ENCODE results near the gene PTPRC.

Gene PTPRC

GRCh38 chr1:198793714-198794113 lies 154.9 kb downstream of the PTPRC start:
- H4K20me1 ChIP-seq (ENCODE audit: insufficient read depth): no peaks in the 10 kb centered on the region
- H3K4me1 ChIP-seq (ENCODE audit: low read depth, poor library complexity, severe bottlenecking): peaks cover 7% of the 10 kb centered on the region
- H2AFZ ChIP-seq (ENCODE audit: low read depth): no peak overlapping the region
- TF ChIP-seq CTCF (conservative IDR thresholded peaks at IDR 0.05; ENCODE audit: low read depth, low read length): no peak
- no peaks in the 10 kb centered on the region for H3K27me3 ChIP-seq (ENCODE audit: insufficient read depth, low read depth)
- H3K79me2 ChIP-seq (ENCODE audit: insufficient read depth, low read depth): no peaks in the 10 kb centered on the region
- H3K36me3 ChIP-seq (ENCODE audit: insufficient read depth): no peaks in the 10 kb centered on the region
- H3K4me2 ChIP-seq: no peak overlapping the region
- H3K4me3 ChIP-seq (IDR thresholded peaks at IDR 0.05; ENCODE audit: insufficient read depth, low read depth, low read length): no peak overlapping the region
- no peak overlapping the region for H3K9ac ChIP-seq
- H3K27ac ChIP-seq: no peak overlapping the region

GRCh38 chr1:198794498-198794897 lies 155.7 kb downstream of the PTPRC start:
- no peaks in the 10 kb centered on the region for H3K36me3 ChIP-seq (ENCODE audit: insufficient read depth)
- no peaks in the 10 kb centered on the region for H4K20me1 ChIP-seq (ENCODE audit: insufficient read depth)
- H3K4me3 ChIP-seq (IDR thresholded peaks at IDR 0.05; ENCODE audit: insufficient read depth, low read depth, low read length): no peak overlapping the region
- no peak overlapping the region for H2AFZ ChIP-seq (ENCODE audit: low read depth)
- H3K4me2 ChIP-seq: no peak overlapping the region
- no peaks in the 10 kb centered on the region for H3K27me3 ChIP-seq (ENCODE audit: insufficient read depth, low read depth)
- H3K79me2 ChIP-seq (ENCODE audit: insufficient read depth, low read depth): no peaks in the 10 kb centered on the region
- TF ChIP-seq CTCF (conservative IDR thresholded peaks at IDR 0.05; ENCODE audit: low read depth, low read length): no peak
- no peak overlapping the region for H3K27ac ChIP-seq
- no peak overlapping the region for H3K9ac ChIP-seq
- H3K4me1 ChIP-seq (ENCODE audit: low read depth, poor library complexity, severe bottlenecking): peaks cover 10% of the 10 kb centered on the region

GRCh38 chr1:198797656-198798055 lies 158.8 kb downstream of the PTPRC start:
- Histone ChIP-seq H2AFZ (ENCODE audit: low read depth) (no peak overlapping the region), H3K9ac (no peak overlapping the region), H3K79me2 (ENCODE audit: insufficient read depth, low read depth) (no peaks in the 10 kb centered on the region), H4K20me1 (ENCODE audit: insufficient read depth) (no peaks in the 10 kb centered on the region), H3K4me2 (no peak overlapping the region), H3K27ac (no peak overlapping the region), H3K27me3 (ENCODE audit: insufficient read depth, low read depth) (no peaks in the 10 kb centered on the region), H3K36me3 (ENCODE audit: insufficient read depth) (no peaks in the 10 kb centered on the region), H3K4me1 (ENCODE audit: low read depth, poor library complexity, severe bottlenecking) (peaks cover 12% of the 10 kb centered on the region), H3K4me3 (IDR thresholded peaks at IDR 0.05; ENCODE audit: insufficient read depth, low read depth, low read length) (no peak overlapping the region)
- no peak for TF ChIP-seq CTCF (conservative IDR thresholded peaks at IDR 0.05; ENCODE audit: low read depth, low read length)

DNA sequence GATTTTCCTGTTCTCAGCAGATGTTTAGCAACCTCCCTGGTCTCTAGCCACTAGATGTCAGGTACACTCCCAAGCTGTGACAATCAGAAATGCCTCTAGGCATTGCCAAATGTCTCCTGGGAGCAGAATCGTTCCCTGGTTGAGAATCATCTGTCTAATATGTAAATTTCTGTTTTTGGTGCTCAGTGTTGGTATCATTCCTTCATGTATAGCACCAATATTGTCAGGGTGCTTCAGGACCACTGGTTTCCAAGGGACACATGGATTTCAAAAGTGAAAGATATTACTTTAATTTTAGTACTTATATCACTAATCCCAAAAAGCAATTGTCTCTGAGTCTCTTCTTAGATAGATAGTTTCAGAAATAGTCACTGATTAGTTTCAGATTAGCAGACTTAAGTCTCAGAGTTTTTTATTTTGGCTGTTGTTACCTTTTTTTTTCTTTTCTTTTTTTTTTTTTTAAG lies 160.1 kb downstream of the PTPRC start:
- Histone ChIP-seq H2AFZ (ENCODE audit: low read depth) (no peak overlapping the region), H4K20me1 (ENCODE audit: insufficient read depth) (no peaks in the 10 kb centered on the region), H3K27ac (no peak overlapping the region), H3K4me2 (peak overlapping the region; percentile 27; the same call in 1 of the 2 replicates), H3K9ac (no peak overlapping the region), H3K4me3 (IDR thresholded peaks at IDR 0.05; ENCODE audit: insufficient read depth, low read depth, low read length) (no peak overlapping the region), H3K27me3 (ENCODE audit: insufficient read depth, low read depth) (no peaks in the 10 kb centered on the region), H3K79me2 (ENCODE audit: insufficient read depth, low read depth) (no peaks in the 10 kb centered on the region), H3K36me3 (ENCODE audit: insufficient read depth) (no peaks in the 10 kb centered on the region), H3K4me1 (ENCODE audit: low read depth, poor library complexity, severe bottlenecking) (peaks cover 12% of the 10 kb centered on the region)
- no peak for TF ChIP-seq CTCF (conservative IDR thresholded peaks at IDR 0.05; ENCODE audit: low read depth, low read length)

Measured in KMS-11 (cell line).